Vagina (tissue), 2 donors: ENCODE results near the gene MYO3B. TPM values are rescaled to one million over a fixed set of nuclear protein-coding genes. Genes with fewer than 3 reads are reported as not detected.

Experiments
- DNase-seq, 2 donors: peaks; one replicate each; pipeline ENCODE4 v3.0.0-alpha.2; 2017; ENCODE audit errors: extremely low spot score in 2 of 2
- H3K27ac ChIP-seq: fragments of 200-600 bp; sonication (generic); one replicate; pipeline ENCODE4 v1.5.1; 2019
- H3K27me3 ChIP-seq: fragments of 200-600 bp; sonication (generic); one replicate; pipeline ENCODE4 v1.5.1; 2019
- H3K36me3 ChIP-seq, 2 donors: fragments of 200-600 bp; sonication (generic); one replicate each; pipeline ENCODE4 v1.5.1; 2017 to 2019
- H3K4me1 ChIP-seq: fragments of 200-600 bp; sonication (generic); one replicate; pipeline ENCODE4 v1.5.1; 2019
- H3K4me3 ChIP-seq, 2 donors: fragments of 200-600 bp; sonication (generic); 1 replicate in 1 of 2; 2 replicates in 1 of 2; pipeline ENCODE4 v1.5.1; 2016 to 2019
- H3K9me3 ChIP-seq: fragments of 200-600 bp; sonication (generic); one replicate; pipeline ENCODE4 v1.5.1; 2019
- CTCF ChIP-seq, 3 experiments: fragments of 450-650 bp in 2 of 3; fragments of 200-600 bp in 1 of 3; sonication (generic) in 1 of 3; IDR thresholded peaks; one replicate each; pipeline ENCODE4 v1.5.1; 2017 to 2019; ENCODE audit warnings: antibody characterized with exemption in 3 of 3, mild to moderate bottlenecking in 2 of 3, moderate library complexity in 2 of 3
- POLR2A ChIP-seq, 2 donors: fragments of 450-650 bp; IDR thresholded peaks; one replicate each; pipeline ENCODE4 v1.6.1; 2017; ENCODE audit warnings: antibody characterized with exemption in 2 of 2, mild to moderate bottlenecking in 2 of 2, moderate library complexity in 2 of 2
- POLR2AphosphoS5 ChIP-seq, 2 donors: sonication (generic); formaldehyde crosslinking; IDR thresholded peaks; one replicate each; pipeline ENCODE4 v1.9.0; 2017; ENCODE audit warnings: antibody characterized with exemption in 2 of 2, mild to moderate bottlenecking in 2 of 2, low read depth in 1 of 2; ENCODE audit not compliant: insufficient read depth in 1 of 2
- intact Hi-C: fragments of 100-400 bp; cut with DNase I; formaldehyde crosslinking; loops from one replicate; pipeline ENCODE4 v1.15.1; 2023
- total RNA-seq: library from RNA; depleted of rRNA; stranded (reverse); fragments of >200 nt; gene quantifications from one replicate; pipeline ENCODE4 v1.2.3, GENCODE V29; 2016

The MYO3B gene
- total RNA-seq, 1 donor from 2014 or later = 0.49 TPM

GRCh38 chr2:170553748-170554147 lies 375.8 kb downstream of the MYO3B start:
- Histone ChIP-seq H3K27me3 (no peaks in the 10 kb centered on the region), H3K9me3 (no peaks in the 10 kb centered on the region)

GRCh38 chr2:170554278-170554955 lies 376.5 kb downstream of the MYO3B start:
- DNase-seq = no peak
- Histone ChIP-seq H3K4me3 (no peak overlapping the region), H3K27ac (peak overlapping the region; percentile 66), H3K4me1 (peaks cover 8% of the 10 kb centered on the region), H3K36me3 (no peaks in the 10 kb centered on the region), H3K9me3 (no peaks in the 10 kb centered on the region), H3K27me3 (no peaks in the 10 kb centered on the region)
- intact Hi-C loops = no loop called here
- no peak for TF ChIP-seq CTCF (IDR thresholded peaks at IDR 0.05)

More at GRCh38 chr2:170553748-170554147, 375.8 kb downstream of the MYO3B start:
- H3K36me3 ChIP-seq = no peaks in the 10 kb centered on the region
- intact Hi-C loops = no loop called here
- H3K4me3 ChIP-seq = no peak overlapping the region
- H3K4me1 ChIP-seq = peaks cover 8% of the 10 kb centered on the region
- H3K27ac ChIP-seq = peak overlapping the region; percentile 66
- TF ChIP-seq CTCF (IDR thresholded peaks at IDR 0.05) (no peak), POLR2AphosphoS5 (IDR thresholded peaks at IDR 0.05; ENCODE audit: insufficient read depth in 1 of 2, low read depth in 1 of 2) (no peak), POLR2A (IDR thresholded peaks at IDR 0.05) (no peak)
- DNase-seq = no peak

GRCh38 chr2:170562928-170563327 lies 385.0 kb downstream of the MYO3B start:
- no peak for DNase-seq
- H3K4me3 ChIP-seq = no peak overlapping the region
- no peaks in the 10 kb centered on the region for H3K27me3 ChIP-seq
- H3K9me3 ChIP-seq = no peaks in the 10 kb centered on the region
- TF ChIP-seq POLR2AphosphoS5 (IDR thresholded peaks at IDR 0.05; ENCODE audit: insufficient read depth in 1 of 2, low read depth in 1 of 2) (no peak), CTCF (IDR thresholded peaks at IDR 0.05) (no peak), POLR2A (IDR thresholded peaks at IDR 0.05) (no peak)
- no peaks in the 10 kb centered on the region for H3K36me3 ChIP-seq
- intact Hi-C loops = no loop called here
- no peaks in the 10 kb centered on the region for H3K4me1 ChIP-seq
- H3K27ac ChIP-seq = no peak overlapping the region

- intact Hi-C loops = no loop called here
- Histone ChIP-seq H3K27ac (no peak overlapping the region), H3K4me3 (no peak overlapping the region), H3K27me3 (no peaks in the 10 kb centered on the region), H3K9me3 (no peaks in the 10 kb centered on the region), H3K36me3 (no peaks in the 10 kb centered on the region), H3K4me1 (no peaks in the 10 kb centered on the region)
- no peak for DNase-seq
- TF ChIP-seq CTCF (IDR thresholded peaks at IDR 0.05) = no peak
- TF ChIP-seq POLR2A (IDR thresholded peaks at IDR 0.05) = no peak
- no peak for TF ChIP-seq POLR2AphosphoS5 (IDR thresholded peaks at IDR 0.05; ENCODE audit: insufficient read depth in 1 of 2, low read depth in 1 of 2)
These were observed 385.5 kb downstream of the MYO3B start for GRCh38 chr2:170563401-170563800.

- no peak for DNase-seq
- H3K27ac ChIP-seq = no peak overlapping the region
- H3K27me3 ChIP-seq = no peaks in the 10 kb centered on the region
- H3K4me1 ChIP-seq = no peaks in the 10 kb centered on the region
- H3K9me3 ChIP-seq = no peaks in the 10 kb centered on the region
- no peak overlapping the region for H3K4me3 ChIP-seq
- H3K36me3 ChIP-seq = no peaks in the 10 kb centered on the region
- intact Hi-C loops = no loop called here
- TF ChIP-seq POLR2AphosphoS5 (IDR thresholded peaks at IDR 0.05; ENCODE audit: insufficient read depth in 1 of 2, low read depth in 1 of 2) (no peak), CTCF (IDR thresholded peaks at IDR 0.05) (no peak), POLR2A (IDR thresholded peaks at IDR 0.05) (no peak)
These were observed 388.2 kb downstream of the MYO3B start for GRCh38 chr2:170566138-170566537.
